ENCODE results near the gene RHBDF2. TPM values are rescaled to one million over a fixed set of nuclear protein-coding genes. Genes with fewer than 3 reads are reported as not detected.

RHBDF2 gene
- total RNA-seq, 1 experiment from 2014 or later = 19.7 TPM

DNA sequence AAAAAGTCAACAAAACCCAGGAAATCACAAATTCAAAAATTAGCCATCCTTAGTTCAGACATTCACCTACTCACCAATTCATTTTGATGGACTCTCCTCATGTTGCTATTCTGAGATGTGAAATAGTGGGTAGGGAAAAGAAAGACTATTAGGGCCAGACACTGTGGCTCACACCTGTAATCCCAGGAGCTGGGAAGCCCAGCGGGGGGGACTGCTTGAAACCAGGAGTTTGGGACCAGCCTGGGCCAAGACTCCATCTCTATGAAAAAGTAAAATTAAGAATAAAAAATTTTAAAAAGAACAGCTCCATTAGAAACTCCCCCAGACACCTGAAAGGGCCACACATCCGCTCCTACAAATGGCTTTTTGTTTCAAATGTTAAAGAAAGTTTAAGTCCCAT is 69.7 kb downstream of the RHBDF2 start:
- H3K27ac Mint-ChIP-seq = peak overlapping the region in 2 of 3 experiments; percentile 25 to 57; a peak in 1 of 7 replicates

More for the DNA sequence above, 69.7 kb downstream of the RHBDF2 start:
- Histone ChIP-seq H4K5ac (ENCODE audit: insufficient read length, low read depth, low read length) (no peak overlapping the region), H3K56ac (ENCODE audit: insufficient read length, low read depth, low read length) (no peak overlapping the region), H3K27ac (ENCODE audit: insufficient read length, low read depth, low read length) (no peak overlapping the region), H3K14ac (ENCODE audit: insufficient read depth, low read length) (no peak overlapping the region), H2BK12ac (ENCODE audit: insufficient read length, low read depth, low read length) (no peak overlapping the region), H3K79me1 (ENCODE audit: insufficient read depth, low read depth, low read length, poor library complexity, severe bottlenecking) (peaks cover 12% of the 10 kb centered on the region), H3K18ac (ENCODE audit: insufficient read length, low read depth, low read length) (no peak overlapping the region), H4K20me1 (ENCODE audit: control insufficient read depth, insufficient read depth, insufficient read length) (no peaks in the 10 kb centered on the region), H2BK5ac (ENCODE audit: insufficient read length, low read length) (no peak overlapping the region), H3T11ph (ENCODE audit: low read length) (no peak overlapping the region), H2BK15ac (ENCODE audit: low read depth, low read length) (no peak overlapping the region), H3K9me3 (ENCODE audit: control insufficient read depth, low read depth, low read length) (no peaks in the 10 kb centered on the region), H3K4ac (ENCODE audit: low read depth, low read length) (no peak overlapping the region), H3K27me3 (ENCODE audit: insufficient read depth, low read length) (no peaks in the 10 kb centered on the region), H3K79me2 (ENCODE audit: insufficient read depth, low read length) (peaks cover 27% of the 10 kb centered on the region; the same call in 1 of the 2 replicates), H2AFZ (ENCODE audit: low read length) (no peak overlapping the region), H3K23me2 (ENCODE audit: insufficient read length, low read depth, low read length, poor library complexity, severe bottlenecking) (no peaks in the 10 kb centered on the region), H3K23ac (ENCODE audit: insufficient read length, low read depth, low read length) (no peak overlapping the region), H3K4me1 (ENCODE audit: insufficient read depth, low read length) (peaks cover 18% of the 10 kb centered on the region; the same call in 1 of the 2 replicates), H2BK120ac (ENCODE audit: low read depth, low read length, poor library complexity, severe bottlenecking) (no peak overlapping the region), H4K8ac (replicated peaks; ENCODE audit: insufficient read length, low read depth, low read length) (no peak overlapping the region), H3K9ac (ENCODE audit: extremely low read depth, insufficient read length, low read length) (no peak overlapping the region), H2AK5ac (ENCODE audit: insufficient read length, low read length) (no peak overlapping the region), H3K4me2 (ENCODE audit: insufficient read depth, insufficient read length, low read length) (no peak overlapping the region), H4K91ac (ENCODE audit: insufficient read length, low read depth, low read length) (no peak overlapping the region), H2BK20ac (ENCODE audit: low read depth, low read length, poor library complexity, severe bottlenecking) (no peak overlapping the region)
- TF ChIP-seq, protein P1, sequence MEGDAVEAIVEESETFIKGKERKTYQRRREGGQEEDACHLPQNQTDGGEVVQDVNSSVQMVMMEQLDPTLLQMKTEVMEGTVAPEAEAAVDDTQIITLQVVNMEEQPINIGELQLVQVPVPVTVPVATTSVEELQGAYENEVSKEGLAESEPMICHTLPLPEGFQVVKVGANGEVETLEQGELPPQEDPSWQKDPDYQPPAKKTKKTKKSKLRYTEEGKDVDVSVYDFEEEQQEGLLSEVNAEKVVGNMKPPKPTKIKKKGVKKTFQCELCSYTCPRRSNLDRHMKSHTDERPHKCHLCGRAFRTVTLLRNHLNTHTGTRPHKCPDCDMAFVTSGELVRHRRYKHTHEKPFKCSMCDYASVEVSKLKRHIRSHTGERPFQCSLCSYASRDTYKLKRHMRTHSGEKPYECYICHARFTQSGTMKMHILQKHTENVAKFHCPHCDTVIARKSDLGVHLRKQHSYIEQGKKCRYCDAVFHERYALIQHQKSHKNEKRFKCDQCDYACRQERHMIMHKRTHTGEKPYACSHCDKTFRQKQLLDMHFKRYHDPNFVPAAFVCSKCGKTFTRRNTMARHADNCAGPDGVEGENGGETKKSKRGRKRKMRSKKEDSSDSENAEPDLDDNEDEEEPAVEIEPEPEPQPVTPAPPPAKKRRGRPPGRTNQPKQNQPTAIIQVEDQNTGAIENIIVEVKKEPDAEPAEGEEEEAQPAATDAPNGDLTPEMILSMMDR (conservative IDR thresholded peaks at IDR 0.05) = no peak
- Mint-ChIP-seq H3K36me3 (ENCODE audit: insufficient read depth in 1 of 3, low read depth in 3 of 3) (peaks cover 0 to 3% (median 0%) of the 10 kb centered on the region in 3 experiments; a peak in 2 of 7 replicates), H3K4me1 (peaks cover 35 to 39% of the 10 kb centered on the region in 2 experiments), H3K4me3 (no peak overlapping the region), H3K27me3 (ENCODE audit: low read depth) (no peaks in the 10 kb centered on the region), H3K9me3 (no peaks in the 10 kb centered on the region)
- no peak for DNase-seq
- no CpG with 5 or more reads among the region's 2 CpGs for WGBS (ENCODE audit: extremely low coverage, insufficient read length, low lambda C conversion rate)

Data from H9 (cell line).